H9 (cell line): ENCODE data around the gene TSPAN4. TPM values are rescaled to one million over a fixed set of nuclear protein-coding genes. Genes with fewer than 3 reads are reported as not detected.

Experiments
- DNase-seq: peaks from one replicate; pipeline ENCODE4 v3.0.0-alpha.2; 2017
- H2AFZ ChIP-seq: one replicate; pipeline ENCODE4 v1.6.1; 2013; ENCODE audit warnings: mild to moderate bottlenecking, low read length, control low read depth, moderate library complexity
- H2AK5ac ChIP-seq: 2 replicates; pipeline ENCODE4 v1.6.1; 2013; ENCODE audit warnings: low read length, control low read depth, mixed read lengths; ENCODE audit not compliant: insufficient read length
- H2BK120ac ChIP-seq: one replicate; pipeline ENCODE4 v1.6.1; 2013; ENCODE audit warnings: low read depth, mild to moderate bottlenecking, low read length, control low read depth, inconsistent platforms; ENCODE audit not compliant: poor library complexity, severe bottlenecking
- H2BK12ac ChIP-seq: 2 replicates; pipeline ENCODE4 v1.6.1; 2013; ENCODE audit warnings: low read length, control low read depth, mixed read lengths, low read depth; ENCODE audit not compliant: insufficient read length
- H2BK15ac ChIP-seq: 2 replicates; pipeline ENCODE4 v1.6.1; 2013; ENCODE audit warnings: low read depth, low read length, control low read depth
- H2BK20ac ChIP-seq: one replicate; pipeline ENCODE4 v1.6.1; 2013; ENCODE audit warnings: low read depth, mild to moderate bottlenecking, low read length, control low read depth, inconsistent platforms; ENCODE audit not compliant: poor library complexity, severe bottlenecking
- H2BK5ac ChIP-seq: 2 replicates; pipeline ENCODE4 v1.6.1; 2013; ENCODE audit warnings: low read length, control low read depth, mixed read lengths; ENCODE audit not compliant: insufficient read length
- H3K14ac ChIP-seq: 2 replicates; pipeline ENCODE4 v1.6.1; 2013; ENCODE audit warnings: low read length, control low read depth; ENCODE audit not compliant: insufficient read depth
- H3K18ac ChIP-seq: 2 replicates; pipeline ENCODE4 v1.6.1; 2013; ENCODE audit warnings: low read depth, mild to moderate bottlenecking, mixed read lengths, low read length, control low read depth; ENCODE audit not compliant: insufficient read length
- H3K23ac ChIP-seq: 2 replicates; pipeline ENCODE4 v1.6.1; 2013; ENCODE audit warnings: low read length, control low read depth, mixed read lengths, low read depth; ENCODE audit not compliant: insufficient read length
- H3K23me2 ChIP-seq: 2 replicates; pipeline ENCODE4 v1.6.1; 2013; ENCODE audit warnings: low read depth, mild to moderate bottlenecking, mixed read lengths, low read length, control low read depth; ENCODE audit not compliant: insufficient read length, poor library complexity, severe bottlenecking
- H3K27ac ChIP-seq: 2 replicates; pipeline ENCODE4 v1.5.1; 2013; ENCODE audit warnings: low read length, control low read depth, mixed read lengths, low read depth; ENCODE audit not compliant: insufficient read length
- H3K27me3 ChIP-seq: 2 replicates; pipeline ENCODE4 v1.6.1; 2013; ENCODE audit warnings: low read length, control low read depth, inconsistent platforms; ENCODE audit not compliant: insufficient read depth
- H3K4ac ChIP-seq: 2 replicates; pipeline ENCODE4 v1.6.1; 2013; ENCODE audit warnings: low read depth, mild to moderate bottlenecking, control low read depth, inconsistent platforms, low read length, moderate library complexity
- H3K4me1 ChIP-seq: 2 replicates; pipeline ENCODE4 v1.6.1; 2013; ENCODE audit warnings: low read length, control low read depth, inconsistent platforms; ENCODE audit not compliant: insufficient read depth
- H3K4me2 ChIP-seq: 2 replicates; pipeline ENCODE4 v1.6.1; 2013; ENCODE audit warnings: low read length, control low read depth, mixed read lengths; ENCODE audit not compliant: insufficient read length, insufficient read depth
- H3K56ac ChIP-seq: 2 replicates; pipeline ENCODE4 v1.6.1; 2013; ENCODE audit warnings: low read depth, mild to moderate bottlenecking, mixed read lengths, low read length, control low read depth; ENCODE audit not compliant: insufficient read length
- H3K79me1 ChIP-seq: 2 replicates; pipeline ENCODE4 v1.6.1; 2013; ENCODE audit warnings: low read depth, mild to moderate bottlenecking, moderate library complexity, low read length, control low read depth, inconsistent platforms; ENCODE audit not compliant: insufficient read depth, poor library complexity, severe bottlenecking
- H3K79me2 ChIP-seq: 2 replicates; pipeline ENCODE4 v1.6.1; 2013; ENCODE audit warnings: low read length, control low read depth, inconsistent platforms; ENCODE audit not compliant: insufficient read depth
- H3K9ac ChIP-seq: 2 replicates; pipeline ENCODE4 v1.6.1; 2013; ENCODE audit warnings: low read length, control low read depth, mixed read lengths; ENCODE audit not compliant: insufficient read length; ENCODE audit errors: extremely low read depth
- H3K9me3 ChIP-seq: one replicate; pipeline ENCODE4 v1.6.1; 2013; ENCODE audit warnings: low read depth, low read length, inconsistent platforms; ENCODE audit not compliant: control insufficient read depth
- H3T11ph ChIP-seq: one replicate; pipeline ENCODE4 v1.6.1; 2013; ENCODE audit warnings: mild to moderate bottlenecking, low read length, control low read depth, inconsistent platforms
- H4K20me1 ChIP-seq: one replicate; pipeline ENCODE4 v1.6.1; 2013; ENCODE audit not compliant: control insufficient read depth, insufficient read length, insufficient read depth
- H4K5ac ChIP-seq: 2 replicates; pipeline ENCODE4 v1.6.1; 2013; ENCODE audit warnings: low read depth, mild to moderate bottlenecking, mixed read lengths, low read length, control low read depth; ENCODE audit not compliant: insufficient read length
- H4K8ac ChIP-seq: replicated peaks from 2 replicates; pipeline ENCODE4 v1.6.1; 2013; ENCODE audit warnings: low read length, control low read depth, mixed read lengths, low read depth; ENCODE audit not compliant: insufficient read length
- H4K91ac ChIP-seq: 2 replicates; pipeline ENCODE4 v1.6.1; 2013; ENCODE audit warnings: low read depth, mild to moderate bottlenecking, moderate library complexity, mixed read lengths, low read length, control low read depth; ENCODE audit not compliant: insufficient read length
- H3K27ac Mint-ChIP-seq, 3 experiments: 2 replicates in 2 of 3; 3 replicates in 1 of 3; pipeline ENCODE4 v1.8.0; 2020 to 2021; ENCODE audit warnings: mixed read lengths in 3 of 3, mild to moderate bottlenecking in 1 of 3, moderate library complexity in 1 of 3
- H3K27me3 Mint-ChIP-seq: 2 replicates; pipeline ENCODE4 v1.8.0; 2021; ENCODE audit warnings: low read depth, mild to moderate bottlenecking, moderate library complexity, mixed read lengths
- H3K36me3 Mint-ChIP-seq, 3 experiments: 2 replicates in 2 of 3; 3 replicates in 1 of 3; pipeline ENCODE4 v1.8.0; 2020 to 2021; ENCODE audit warnings: low read depth in 3 of 3, mixed read lengths in 3 of 3; ENCODE audit not compliant: insufficient read depth in 1 of 3
- H3K4me1 Mint-ChIP-seq, 2 experiments: 2 replicates each; pipeline ENCODE4 v1.8.0; 2020; ENCODE audit warnings: mixed read lengths in 2 of 2
- H3K4me3 Mint-ChIP-seq, 2 experiments: 2 replicates in 1 of 2; 3 replicates in 1 of 2; pipeline ENCODE4 v1.8.0; 2020 to 2021; ENCODE audit warnings: mild to moderate bottlenecking in 2 of 2, mixed read lengths in 2 of 2, moderate library complexity in 1 of 2
- H3K9me3 Mint-ChIP-seq, 2 experiments: 2 replicates in 1 of 2; 3 replicates in 1 of 2; pipeline ENCODE4 v1.8.0; 2020; ENCODE audit warnings: mild to moderate bottlenecking in 2 of 2, mixed read lengths in 2 of 2, moderate library complexity in 1 of 2
- WGBS: extraction: QIAGEN DNeasy Blood & Tissue Kit; methylation state at CpG from one replicate; pipeline ENCODE4 v1.1.7; 2013; ENCODE audit warnings: missing lambda C conversion rate, low lambda C conversion rate, mixed read lengths; ENCODE audit not compliant: insufficient read length; ENCODE audit errors: extremely low coverage; 5-methylcytosine and 5-hydroxymethylcytosine counted together
- total RNA-seq: library from RNA; stranded (reverse); gene quantifications from 2 replicates; pipeline ENCODE4 v1.2.1, GENCODE V29; 2021
- TF ChIP-seq, protein P1 (sequence below): fragments of 200-600 bp; sonication (generic); conservative IDR thresholded peaks from 3 replicates; pipeline ENCODE4 v1.8.0; 2021; ENCODE audit warnings: antibody characterized with exemption, mild to moderate bottlenecking

TSPAN4 gene
- total RNA-seq, 1 experiment from 2014 or later, result 64.6 TPM

GRCh38 chr11:836700-837099, 6.0 kb upstream of the TSPAN4 start:
- Histone ChIP-seq H2BK12ac (no peak overlapping the region), H2BK20ac (no peak overlapping the region), H3K56ac (no peak overlapping the region), H4K5ac (no peak overlapping the region), H3K9me3 (no peaks in the 10 kb centered on the region), H3K27me3 (peaks cover 2% of the 10 kb centered on the region; the same call in 1 of the 2 replicates), H2BK15ac (no peak overlapping the region), H2BK120ac (no peak overlapping the region), H3K4me1 (no peaks in the 10 kb centered on the region), H3K4ac (no peak overlapping the region), H2BK5ac (no peak overlapping the region), H3K79me1 (no peaks in the 10 kb centered on the region), H3K27ac (no peak overlapping the region), H2AFZ (no peak overlapping the region), H3K79me2 (no peaks in the 10 kb centered on the region; the same call in 1 of the 2 replicates), H3K23ac (no peak overlapping the region), H2AK5ac (no peak overlapping the region), H4K91ac (no peak overlapping the region), H3K9ac (no peak overlapping the region), H3K4me2 (no peak overlapping the region), H3K14ac (no peak overlapping the region), H3K23me2 (peaks cover 8% of the 10 kb centered on the region), H4K8ac (no peak overlapping the region), H4K20me1 (no peaks in the 10 kb centered on the region), H3K18ac (no peak overlapping the region), H3T11ph (no peak overlapping the region)
- peaks cover 7% of the 10 kb centered on the region for H3K27me3 Mint-ChIP-seq
- H3K9me3 Mint-ChIP-seq, result no peaks in the 10 kb centered on the region
- TF ChIP-seq, protein P1, sequence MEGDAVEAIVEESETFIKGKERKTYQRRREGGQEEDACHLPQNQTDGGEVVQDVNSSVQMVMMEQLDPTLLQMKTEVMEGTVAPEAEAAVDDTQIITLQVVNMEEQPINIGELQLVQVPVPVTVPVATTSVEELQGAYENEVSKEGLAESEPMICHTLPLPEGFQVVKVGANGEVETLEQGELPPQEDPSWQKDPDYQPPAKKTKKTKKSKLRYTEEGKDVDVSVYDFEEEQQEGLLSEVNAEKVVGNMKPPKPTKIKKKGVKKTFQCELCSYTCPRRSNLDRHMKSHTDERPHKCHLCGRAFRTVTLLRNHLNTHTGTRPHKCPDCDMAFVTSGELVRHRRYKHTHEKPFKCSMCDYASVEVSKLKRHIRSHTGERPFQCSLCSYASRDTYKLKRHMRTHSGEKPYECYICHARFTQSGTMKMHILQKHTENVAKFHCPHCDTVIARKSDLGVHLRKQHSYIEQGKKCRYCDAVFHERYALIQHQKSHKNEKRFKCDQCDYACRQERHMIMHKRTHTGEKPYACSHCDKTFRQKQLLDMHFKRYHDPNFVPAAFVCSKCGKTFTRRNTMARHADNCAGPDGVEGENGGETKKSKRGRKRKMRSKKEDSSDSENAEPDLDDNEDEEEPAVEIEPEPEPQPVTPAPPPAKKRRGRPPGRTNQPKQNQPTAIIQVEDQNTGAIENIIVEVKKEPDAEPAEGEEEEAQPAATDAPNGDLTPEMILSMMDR, result no peak
- DNase-seq, result no peak
- H3K27ac Mint-ChIP-seq, result no peak overlapping the region
- peaks cover 10 to 54% (median 46%) of the 10 kb centered on the region in 3 experiments; a peak in 6 of 7 replicates for H3K36me3 Mint-ChIP-seq
- no CpG with 5 or more reads among the region's 9 CpGs for WGBS
- H3K4me1 Mint-ChIP-seq, result peaks cover 21 to 35% of the 10 kb centered on the region in 2 experiments
- no peak overlapping the region for H3K4me3 Mint-ChIP-seq
